K562 (cell line): ENCODE results near the gene GAB1. TPM values are rescaled to one million over a fixed set of nuclear protein-coding genes. Genes with fewer than 3 reads are reported as not detected.

Experiments
- ATAC-seq: fragments of 200-7000 bp; cut with Tn5 transposase; 3 replicates; pipeline ENCODE4 v1.9.1; 2020; ENCODE audit warnings: moderate library complexity
- BruUV-seq: library from RNA; stranded (reverse); fragments of 400-500 nt; replicated peaks from 2 replicates; lab custom pipeline; 2021; lab: Mats Ljungman, UMichigan
- CTCF ChIA-PET: fragments of 300-600 bp; formaldehyde crosslinking; extraction: SDS; loops from one replicate; lab custom pipeline; 2021; ENCODE audit warnings: low intra/inter-chr PET ratio; lab: Yijun Ruan, JAX
- POLR2A ChIA-PET: fragments of 300-600, 350-650 bp; sonication (Branson Sonifier 250); formaldehyde crosslinking; extraction: SDS; loops from one replicate; lab custom pipeline; 2021; ENCODE audit warnings: antibody characterized with exemption, inconsistent platforms; lab: Yijun Ruan, JAX
- DNase-seq, 4 experiments: peaks; one replicate each; pipeline versions ENCODE4 v3.0.0 to v3.0.0-alpha.2; 2011 to 2018; ENCODE audit warnings: low spot score in 3 of 4, mixed read lengths in 3 of 4; ENCODE audit errors: extremely low read depth in 1 of 4
- FAIRE-seq: peaks from 2 replicates; lab custom pipeline; 2011; peaks lifted over from hg19 to GRCh38; lab: Jason Lieb, UNC
- H2AFZ ChIP-seq: 2 replicates; pipeline ENCODE4 v1.6.0; 2011; ENCODE audit warnings: low read depth, low read length, control low read depth, inconsistent platforms
- H3K27ac ChIP-seq: fragments of 200-600 bp; 3 replicates; pipeline ENCODE4 v1.8.0; 2011; ENCODE audit warnings: low read depth, mild to moderate bottlenecking, control low read depth, inconsistent platforms, low read length, moderate library complexity, mixed read lengths; ENCODE audit errors: extremely low read depth
- H3K27me3 ChIP-seq, 2 experiments: fragments of 300-600 bp in 1 of 2; 2 replicates in 1 of 2; 3 replicates in 1 of 2; pipeline versions ENCODE4 v1.6.0 to v1.8.0; 2011; ENCODE audit warnings: inconsistent platforms in 2 of 2, low read length in 2 of 2, mild to moderate bottlenecking in 1 of 2, mixed read lengths in 1 of 2, moderate library complexity in 1 of 2; ENCODE audit not compliant: control insufficient read depth in 2 of 2, insufficient read depth in 2 of 2
- H3K36me3 ChIP-seq: fragments of 300-600 bp; 3 replicates; pipeline ENCODE4 v1.8.0; 2011; ENCODE audit warnings: mild to moderate bottlenecking, low read length, inconsistent platforms; ENCODE audit not compliant: control insufficient read depth, insufficient read depth
- H3K4me1 ChIP-seq, 2 experiments: fragments of 200-600 bp in 1 of 2; replicated peaks in 1 of 2; 2 replicates in 1 of 2; 3 replicates in 1 of 2; pipeline versions ENCODE4 v1.5.1 to v1.8.0; 2011; ENCODE audit warnings: inconsistent platforms in 2 of 2, low read length in 2 of 2, mild to moderate bottlenecking in 1 of 2, mixed read lengths in 1 of 2, moderate library complexity in 1 of 2; ENCODE audit not compliant: control insufficient read depth in 2 of 2, insufficient read depth in 2 of 2
- H3K4me2 ChIP-seq: 2 replicates; pipeline ENCODE4 v1.6.1; 2011; ENCODE audit warnings: low read length, control low read depth, inconsistent platforms, mixed read lengths; ENCODE audit not compliant: insufficient read depth
- H3K4me3 ChIP-seq: fragments of 200-600 bp; sonication (generic), shearing (Covaris generic); 2 replicates; pipeline ENCODE4 v1.5.1; 2016; ENCODE audit warnings: control low read depth, inconsistent platforms
- H3K79me2 ChIP-seq: fragments of 200-600 bp; 3 replicates; pipeline ENCODE4 v1.8.0; 2011; ENCODE audit warnings: low read length, inconsistent platforms; ENCODE audit not compliant: control insufficient read depth, insufficient read depth
- H3K9ac ChIP-seq, 2 experiments: 2 replicates each; pipeline versions ENCODE4 v1.6.0 to v1.6.1; 2011; ENCODE audit warnings: low read depth in 2 of 2, low read length in 2 of 2, control low read depth in 1 of 2, inconsistent platforms in 1 of 2, mild to moderate bottlenecking in 1 of 2, mixed read lengths in 1 of 2; ENCODE audit not compliant: insufficient read depth in 1 of 2
- H3K9me1 ChIP-seq: one replicate; pipeline ENCODE4 v1.6.0; 2011; ENCODE audit warnings: inconsistent platforms, mild to moderate bottlenecking, low read length, moderate library complexity; ENCODE audit not compliant: control insufficient read depth, insufficient read depth
- H3K9me3 ChIP-seq: replicated peaks from 2 replicates; pipeline ENCODE4 v1.5.1; 2011; ENCODE audit warnings: low read depth, low read length, inconsistent platforms; ENCODE audit not compliant: control insufficient read depth, insufficient read depth
- H4K20me1 ChIP-seq: replicated peaks from 2 replicates; pipeline ENCODE4 v1.6.1; 2011; ENCODE audit warnings: low read length, inconsistent platforms, mixed read lengths; ENCODE audit not compliant: control insufficient read depth, insufficient read depth
- ADNP ChIP-seq: fragments of 200-800 bp; sonication (Bioruptor generic); IDR thresholded peaks from 2 replicates; pipeline ENCODE4 v1.6.1; 2016; ENCODE audit warnings: missing genetic modification characterization, missing compliant biosample characterization
- ASH1L ChIP-seq: fragments of 450-650 bp; IDR thresholded peaks from 2 replicates; pipeline ENCODE4 v1.6.1; 2018; ENCODE audit warnings: borderline replicate concordance, mild to moderate bottlenecking, low read depth; ENCODE audit not compliant: partially characterized antibody
- CTCF ChIP-seq, 3 experiments: IDR thresholded peaks in 2 of 3; conservative IDR thresholded peaks in 1 of 3; 2 replicates each; pipeline ENCODE4 v1.5.1; 2011 to 2012; ENCODE audit warnings: low read length in 3 of 3, mild to moderate bottlenecking in 3 of 3, control low read depth in 2 of 3, improper control_type of control experiment in 1 of 3, inconsistent platforms in 1 of 3, low read depth in 1 of 3, mixed read lengths in 1 of 3, moderate library complexity in 1 of 3; ENCODE audit not compliant: insufficient read depth in 2 of 3
- NBN ChIP-seq: fragments of 450-650 bp; IDR thresholded peaks from 2 replicates; pipeline ENCODE4 v1.6.1; 2016; ENCODE audit warnings: low read depth, mild to moderate bottlenecking
- NCOR1 ChIP-seq: fragments of 450-650 bp; IDR thresholded peaks from 2 replicates; pipeline ENCODE4 v1.6.1; 2016; ENCODE audit warnings: mild to moderate bottlenecking, moderate library complexity
- NR0B1 ChIP-seq: fragments of 450-650 bp; IDR thresholded peaks from one replicate; pipeline ENCODE4 v1.6.1; 2018; ENCODE audit warnings: mild to moderate bottlenecking, moderate library complexity; ENCODE audit not compliant: partially characterized antibody
- TEAD4 ChIP-seq, 2 experiments: sonication (generic) in 1 of 2; formaldehyde crosslinking in 1 of 2; IDR thresholded peaks; 2 replicates each; pipeline versions ENCODE4 v1.6.1 to v1.8.0; 2012 to 2022; ENCODE audit warnings: borderline replicate concordance in 1 of 2, inconsistent platforms in 1 of 2, low read length in 1 of 2, mild to moderate bottlenecking in 1 of 2, missing genetic modification reagents in 1 of 2
- TSHZ1 ChIP-seq: fragments of 250-450 bp; sonication (Bioruptor Pico); IDR thresholded peaks from 2 replicates; pipeline ENCODE4 v1.4.0; 2020; ENCODE audit warnings: mild to moderate bottlenecking, moderate library complexity
- XRCC4 ChIP-seq: IDR thresholded peaks from one replicate; pipeline ENCODE4 v1.6.1; 2011; ENCODE audit not compliant: insufficient read depth, insufficient read length; ENCODE audit errors: extremely low read depth
- ZNF217 ChIP-seq: sonication (generic); formaldehyde crosslinking; IDR thresholded peaks from 2 replicates; pipeline ENCODE4 v1.8.0; 2022; ENCODE audit warnings: mild to moderate bottlenecking, missing genetic modification reagents
- WGBS: fragments of 100-300 bp; shearing (Covaris generic); methylation state at CpG from one replicate; pipeline ENCODE4 v1.1.6; 2016; ENCODE audit warnings: low coverage, mixed read lengths; ENCODE audit not compliant: insufficient coverage; ENCODE audit errors: missing lambda C conversion rate; 5-methylcytosine and 5-hydroxymethylcytosine counted together
- in situ Hi-C: fragments of 300-500 bp; cut with MboI; formaldehyde crosslinking; loops from 4 replicates; pipeline ENCODE4 v1.15.0; 2018; ENCODE audit warnings: inconsistent platforms, mixed read lengths
- intact Hi-C: fragments of 100-400 bp; cut with micrococcal nuclease; formaldehyde crosslinking; loops from 2 replicates; pipeline ENCODE4 v1.14.2; 2022
- polyA plus RNA-seq, 8 experiments: library from polyadenylated mRNA; depleted of rRNA in 4 of 8; stranded (reverse) in 5 of 8; unstranded in 3 of 8; fragments of >200 nt; fragmentation: Nextera tagmentation in 2 of 8; fragmentation: Illumina TruSeq in 1 of 8; extraction: Ambion mirVana in 2 of 8; extraction: Trizol in 1 of 8; gene quantifications; 2 replicates each; pipeline versions ENCODE4 v1.2.1 to v1.2.3, GENCODE V29; 2011 to 2014; ENCODE audit warnings: inconsistent platforms in 1 of 8, missing spikeins in 1 of 8
- total RNA-seq, 7 experiments: library from RNA; depleted of rRNA in 6 of 7; stranded (reverse); fragments of >200 nt in 6 of 7; fragmentation: Illumina TruSeq in 2 of 7; extraction: Trizol in 2 of 7; gene quantifications; 2 replicates each; pipeline versions ENCODE4 v1.2.1 to v1.2.3, GENCODE V29; 2011 to 2021; ENCODE audit warnings: low replicate concordance in 1 of 7

GAB1 gene
- total and polyA plus RNA-seq, 9 of the 15 experiments (the other 6 are each of a cell fraction or from before 2014, with no cell fraction given): 1.3 to 14.6 (median 7.5) TPM

DNA sequence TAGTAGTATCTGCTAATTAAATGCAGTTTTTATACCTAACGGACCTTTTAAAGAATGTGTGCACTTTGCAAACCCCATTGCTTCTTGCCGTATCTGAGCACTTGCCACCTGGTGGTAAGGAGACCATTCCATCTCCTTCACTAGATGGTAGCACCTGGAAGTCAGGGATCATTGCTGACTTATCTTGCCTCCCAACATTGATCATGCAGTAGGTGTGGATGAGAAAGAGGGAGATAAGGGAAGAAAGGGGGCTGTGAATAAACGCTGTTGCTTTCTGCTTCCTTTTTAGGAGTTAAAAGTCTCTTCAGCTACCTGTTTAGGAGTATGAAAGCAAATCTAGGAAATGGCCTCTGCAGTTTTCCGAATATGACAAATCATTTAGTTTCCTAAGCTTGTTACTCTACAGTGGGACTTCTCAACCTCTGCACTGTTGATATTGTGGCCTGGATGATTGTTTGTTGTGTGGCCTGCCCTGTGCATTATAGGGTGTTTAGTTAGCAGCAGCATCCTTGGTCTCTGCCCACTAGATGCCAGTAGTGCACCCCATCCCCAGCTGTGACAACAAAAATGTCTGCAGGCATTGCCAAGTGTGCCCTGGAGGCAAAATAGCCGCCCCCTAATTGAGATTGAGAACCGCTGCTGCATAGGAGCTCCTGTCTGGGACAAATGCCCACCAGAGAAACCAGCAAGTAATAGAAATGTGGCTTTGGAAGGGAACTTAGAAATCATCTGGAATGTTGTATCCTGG is 38.8 kb downstream of the GAB1 start (continued):
- TF ChIP-seq ADNP (tag) (no peak), NCOR1 (peak; percentile 54), NR0B1 (no peak), CTCF (IDR thresholded peaks at IDR 0.05 in 2 of 3, conservative IDR thresholded peaks at IDR 0.05 in 1 of 3; ENCODE audit: insufficient read depth in 2 of 3, low read depth in 1 of 3, low read length in 3 of 3) (peak; percentile 20 to 40 (median 27); a peak in 3 of 6 replicates)

DNA sequence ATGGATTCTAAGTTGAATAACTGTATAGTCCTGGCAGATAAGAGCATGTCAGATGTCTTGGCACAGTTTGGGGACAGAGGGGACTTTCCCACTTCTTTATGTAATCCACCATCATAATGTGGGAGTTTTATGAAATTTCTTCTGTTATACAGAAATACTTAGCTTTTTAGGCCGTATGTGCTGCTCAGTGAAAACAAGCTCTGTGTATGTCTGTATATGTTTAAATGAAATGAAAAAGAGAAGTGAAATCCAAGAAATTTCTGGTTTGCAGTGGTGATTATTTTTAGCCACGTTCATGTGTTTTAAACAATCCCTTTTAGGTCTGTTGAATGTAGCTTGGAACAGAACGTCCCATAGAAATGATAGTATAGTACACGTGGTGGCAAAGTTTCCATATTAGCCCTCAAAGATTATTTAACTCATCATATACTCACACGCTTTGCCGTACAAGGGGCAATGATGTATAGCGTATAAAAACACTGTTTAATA is 41.0 kb downstream of the GAB1 start:
- Histone ChIP-seq H3K36me3 (no peaks in the 10 kb centered on the region; the same call in 2 of the 3 replicates), H2AFZ (no peak overlapping the region), H4K20me1 (0 out of 2 replicates have a peak, but pooled peaks cover 4% of the 10 kb centered on the region), H3K9me3 (no peaks in the 10 kb centered on the region), H3K9ac (no peak overlapping the region), H3K4me2 (no peak overlapping the region; the same call in 1 of the 2 replicates), H3K4me3 (no peak overlapping the region), H3K9me1 (no peaks in the 10 kb centered on the region), H3K27ac (peak overlapping the region; percentile 23; the same call in 1 of the 3 replicates), H3K79me2 (peaks cover 88% of the 10 kb centered on the region), H3K27me3 (no peaks in the 10 kb centered on the region), H3K4me1 (peaks cover 10 to 34% of the 10 kb centered on the region in 2 experiments; a peak in 4 of 5 replicates)
- no peak for ATAC-seq
- ChIA-PET CTCF (interaction anchor here (0.6 kb wide), 1 partner anchor 10 kb away, joined by 5 read pairs; no protein-coding TSS in a partner anchor), POLR2A (interaction anchor here (0.6 kb wide), 2 partner anchors 42 to 1180 kb away, joined by 3 to 4 read pairs; no protein-coding TSS in a partner anchor)
- in situ Hi-C loops (no loop called here), intact Hi-C loops (no loop called here)
- FAIRE-seq: no peak
- BruUV-seq: no TSS peak
- 53% methylated on average over 7 of the region's 7 CpGs for WGBS
- DNase-seq: no peak
- TF ChIP-seq ASH1L (no peak), NBN (no peak), TEAD4 (IDR thresholded peaks at IDR 0.05; ENCODE audit: low read length) (no peak), TEAD4 (CRISPR knock-in tag; IDR thresholded peaks at IDR 0.05; ENCODE audit: borderline replicate concordance) (no peak), XRCC4 (no peak), ZNF217 (no peak), TSHZ1 (CRISPR knock-in tag) (no peak)
